ENCODE results near the gene BLOC1S2.
"Not testable (repeated sequence)": the region's sequence is repeated elsewhere in the genome, so short reads cannot be mapped to it uniquely, and the experiment has no call there.

Gene BLOC1S2

GRCh38 chr10:100303724-100304319, 17.3 kb upstream of the BLOC1S2 start:
- no peaks in the 10 kb centered on the region for H3K36me3 ChIP-seq (ENCODE audit: control insufficient read depth, insufficient read depth, low read length)
- TF ChIP-seq CTCF (IDR thresholded peaks at IDR 0.05; ENCODE audit: insufficient read depth, low read length, poor library complexity, severe bottlenecking), result peak; percentile 68
- no peak overlapping the region for H3K4me3 ChIP-seq (replicated peaks; ENCODE audit: low read depth, low read length)
- DNase-seq (ENCODE audit: extremely low read depth, insufficient read length), result no peak
- H3K27me3 ChIP-seq (replicated peaks; ENCODE audit: control insufficient read depth, insufficient read depth, low read length), result peaks cover 2% of the 10 kb centered on the region

GRCh38 chr10:100301123-100301522, 14.6 kb upstream of the BLOC1S2 start:
- H3K4me3 ChIP-seq (replicated peaks; ENCODE audit: low read depth, low read length); DNase-seq (ENCODE audit: extremely low read depth, insufficient read length); H3K27me3 ChIP-seq (replicated peaks; ENCODE audit: control insufficient read depth, insufficient read depth, low read length): not testable (repeated sequence)

GRCh38 chr10:100297242-100297641, 10.8 kb upstream of the BLOC1S2 start:
- DNase-seq (ENCODE audit: extremely low read depth, insufficient read length), result no peak
- no peak for TF ChIP-seq CTCF (IDR thresholded peaks at IDR 0.05; ENCODE audit: insufficient read depth, low read length, poor library complexity, severe bottlenecking)
- Histone ChIP-seq H3K36me3 (ENCODE audit: control insufficient read depth, insufficient read depth, low read length) (no peaks in the 10 kb centered on the region), H3K4me3 (replicated peaks; ENCODE audit: low read depth, low read length) (no peak overlapping the region), H3K27me3 (replicated peaks; ENCODE audit: control insufficient read depth, insufficient read depth, low read length) (no peaks in the 10 kb centered on the region; the same call in 1 of the 2 replicates)

More at GRCh38 chr10:100301123-100301522, 14.6 kb upstream of the BLOC1S2 start:
- H3K36me3 ChIP-seq (ENCODE audit: control insufficient read depth, insufficient read depth, low read length), result not testable (repeated sequence)

- Histone ChIP-seq H3K4me3 (replicated peaks; ENCODE audit: low read depth, low read length) (no peak overlapping the region), H3K27me3 (replicated peaks; ENCODE audit: control insufficient read depth, insufficient read depth, low read length) (no peaks in the 10 kb centered on the region; the same call in 1 of the 2 replicates), H3K36me3 (ENCODE audit: control insufficient read depth, insufficient read depth, low read length) (no peaks in the 10 kb centered on the region)
- no peak for TF ChIP-seq CTCF (IDR thresholded peaks at IDR 0.05; ENCODE audit: insufficient read depth, low read length, poor library complexity, severe bottlenecking)
- no peak for DNase-seq (ENCODE audit: extremely low read depth, insufficient read length)
These were observed 6.6 kb upstream of the BLOC1S2 start for GRCh38 chr10:100293066-100293465.

GRCh38 chr10:100292300-100292699, 5.8 kb upstream of the BLOC1S2 start:
- not testable (repeated sequence) for H3K27me3 ChIP-seq (replicated peaks; ENCODE audit: control insufficient read depth, insufficient read depth, low read length); H3K36me3 ChIP-seq (ENCODE audit: control insufficient read depth, insufficient read depth, low read length); H3K4me3 ChIP-seq (replicated peaks; ENCODE audit: low read depth, low read length); DNase-seq (ENCODE audit: extremely low read depth, insufficient read length)

- DNase-seq (ENCODE audit: extremely low read depth, insufficient read length), result no peak
- H3K27me3 ChIP-seq (replicated peaks; ENCODE audit: control insufficient read depth, insufficient read depth, low read length), result no peaks in the 10 kb centered on the region
- TF ChIP-seq CTCF (IDR thresholded peaks at IDR 0.05; ENCODE audit: insufficient read depth, low read length, poor library complexity, severe bottlenecking), result no peak
- H3K4me3 ChIP-seq (replicated peaks; ENCODE audit: low read depth, low read length), result no peak overlapping the region
- H3K36me3 ChIP-seq (ENCODE audit: control insufficient read depth, insufficient read depth, low read length), result no peaks in the 10 kb centered on the region
These were observed 4.9 kb upstream of the BLOC1S2 start for GRCh38 chr10:100291356-100291755.

- Histone ChIP-seq H3K27me3 (replicated peaks; ENCODE audit: control insufficient read depth, insufficient read depth, low read length) (no peaks in the 10 kb centered on the region), H3K36me3 (ENCODE audit: control insufficient read depth, insufficient read depth, low read length) (no peaks in the 10 kb centered on the region), H3K4me3 (replicated peaks; ENCODE audit: low read depth, low read length) (no peak overlapping the region)
- no peak for TF ChIP-seq CTCF (IDR thresholded peaks at IDR 0.05; ENCODE audit: insufficient read depth, low read length, poor library complexity, severe bottlenecking)
- DNase-seq (ENCODE audit: extremely low read depth, insufficient read length), result no peak
These were observed 3.2 kb upstream of the BLOC1S2 start for GRCh38 chr10:100289641-100290040.
